GM12874 (cell line): Measurements from ENCODE around the gene GATA1.

Source experiments
- TF ChIP-seq, protein P1 (sequence below): IDR thresholded peaks from 2 replicates; pipeline ENCODE4 v1.5.1; 2011; ENCODE audit warnings: low read depth, mild to moderate bottlenecking, control low read depth, low read length, moderate library complexity; ENCODE audit not compliant: insufficient read depth

The GATA1 gene

GRCh38 chrX:48749182-48749581 is 37.2 kb upstream of the GATA1 start:
- TF ChIP-seq, protein P1, sequence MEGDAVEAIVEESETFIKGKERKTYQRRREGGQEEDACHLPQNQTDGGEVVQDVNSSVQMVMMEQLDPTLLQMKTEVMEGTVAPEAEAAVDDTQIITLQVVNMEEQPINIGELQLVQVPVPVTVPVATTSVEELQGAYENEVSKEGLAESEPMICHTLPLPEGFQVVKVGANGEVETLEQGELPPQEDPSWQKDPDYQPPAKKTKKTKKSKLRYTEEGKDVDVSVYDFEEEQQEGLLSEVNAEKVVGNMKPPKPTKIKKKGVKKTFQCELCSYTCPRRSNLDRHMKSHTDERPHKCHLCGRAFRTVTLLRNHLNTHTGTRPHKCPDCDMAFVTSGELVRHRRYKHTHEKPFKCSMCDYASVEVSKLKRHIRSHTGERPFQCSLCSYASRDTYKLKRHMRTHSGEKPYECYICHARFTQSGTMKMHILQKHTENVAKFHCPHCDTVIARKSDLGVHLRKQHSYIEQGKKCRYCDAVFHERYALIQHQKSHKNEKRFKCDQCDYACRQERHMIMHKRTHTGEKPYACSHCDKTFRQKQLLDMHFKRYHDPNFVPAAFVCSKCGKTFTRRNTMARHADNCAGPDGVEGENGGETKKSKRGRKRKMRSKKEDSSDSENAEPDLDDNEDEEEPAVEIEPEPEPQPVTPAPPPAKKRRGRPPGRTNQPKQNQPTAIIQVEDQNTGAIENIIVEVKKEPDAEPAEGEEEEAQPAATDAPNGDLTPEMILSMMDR: no peak

DNA sequence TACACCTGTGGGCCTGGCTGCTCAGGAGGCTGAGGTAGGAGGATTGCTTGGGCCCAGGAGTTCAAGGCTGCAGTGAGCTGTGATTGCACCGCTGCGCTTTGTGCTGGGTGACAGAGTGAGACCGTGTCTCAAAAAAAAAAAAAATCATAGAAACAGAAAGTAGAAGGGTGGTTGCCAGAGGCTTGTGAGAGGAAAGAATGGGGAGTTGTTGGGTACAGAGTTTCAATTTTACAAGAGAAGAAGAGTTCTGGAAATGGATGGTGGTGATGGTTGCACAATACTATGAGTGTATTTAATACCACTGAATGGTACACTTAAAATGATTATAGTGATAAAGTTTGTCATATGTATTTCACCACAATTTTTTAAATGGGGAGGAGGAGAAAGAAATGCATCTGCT is 35.0 kb upstream of the GATA1 start:
- TF ChIP-seq, protein P1: no peak

GRCh38 chrX:48752498-48752897 is 33.9 kb upstream of the GATA1 start:
- TF ChIP-seq, protein P1: no peak

DNA sequence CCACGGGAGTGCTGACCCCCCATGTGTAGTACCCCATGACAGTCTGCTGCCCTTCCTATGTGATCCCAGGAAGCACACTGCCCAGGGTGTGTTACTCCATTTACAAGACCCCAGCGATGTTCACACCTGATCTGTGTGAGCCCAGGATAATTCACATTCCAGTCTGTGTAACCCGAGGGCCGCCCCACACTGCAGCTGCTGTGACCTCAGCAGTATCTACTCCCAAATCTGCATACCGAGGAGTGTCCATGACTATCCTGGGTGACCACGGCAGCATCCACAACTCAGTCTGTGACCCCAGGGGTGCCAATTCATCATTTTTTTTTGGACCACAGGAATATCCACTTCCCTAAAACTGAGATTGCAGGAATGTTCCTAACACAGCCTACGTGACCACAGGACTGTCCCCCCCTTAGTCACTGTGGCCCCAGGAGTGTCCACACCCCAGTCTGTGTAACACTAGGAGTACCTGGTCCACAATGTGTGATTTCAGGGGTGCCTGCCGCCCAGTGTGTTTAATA is 32.6 kb upstream of the GATA1 start:
- TF ChIP-seq, protein P1: no peak

DNA sequence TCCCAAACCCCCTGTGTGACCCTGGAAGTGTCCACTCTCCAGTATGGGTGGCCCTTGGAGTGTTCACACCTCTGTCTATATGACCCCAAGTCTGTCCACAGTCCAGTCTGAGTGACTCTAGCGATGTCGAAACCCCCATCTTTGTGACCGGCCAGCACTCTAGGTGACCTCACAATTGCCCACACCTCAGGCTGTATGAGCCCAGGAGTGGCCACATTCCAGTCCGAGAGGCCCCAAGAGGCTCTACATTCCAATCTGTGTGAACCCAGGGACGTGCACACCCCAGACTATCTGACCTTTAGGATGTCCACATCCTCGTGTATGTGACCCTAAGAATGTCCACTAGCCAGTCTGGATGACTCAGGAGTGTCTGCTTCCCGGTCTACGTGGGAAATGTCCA is 32.2 kb upstream of the GATA1 start:
- TF ChIP-seq, protein P1: no peak

- TF ChIP-seq, protein P1: no peak
Observed at GRCh38 chrX:48761674-48762471, 24.5 kb upstream of the GATA1 start, which contains the start of gene GLOD5. Gene GLOD5 (plus strand): TSS chrX:48761747. CDS start chrX:48761791, 44 bp downstream.

DNA sequence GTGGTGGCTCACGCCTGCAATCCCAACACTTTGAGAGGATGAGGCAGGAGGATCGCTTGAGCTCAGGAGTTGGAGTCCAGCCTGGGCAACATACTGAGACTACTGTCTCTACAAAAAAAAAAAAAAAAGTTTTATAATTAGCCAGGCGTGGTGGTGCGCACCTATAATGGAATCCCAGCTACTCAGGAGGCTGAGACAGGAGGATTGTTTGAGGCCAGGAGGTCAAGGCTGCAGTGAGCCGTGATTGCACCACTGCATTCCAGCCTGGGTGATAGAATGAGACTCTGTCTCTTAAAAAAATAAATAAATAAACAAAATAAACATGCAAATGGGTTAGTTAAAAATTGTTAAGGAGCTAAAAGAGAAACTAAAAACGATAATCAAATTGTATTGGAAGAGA is 17.2 kb upstream of the GATA1 start:
- TF ChIP-seq, protein P1: no peak
